A549 (cell line): Measurements from ENCODE around the gene PIGU. TPM values are rescaled to one million over a fixed set of nuclear protein-coding genes. Genes with fewer than 3 reads are reported as not detected.

Experiments
- ATAC-seq, 2 experiments: fragments of 200-7000 bp in 1 of 2; fragments of >200 bp in 1 of 2; cut with Nextera tagmentation in 1 of 2; cut with Tn5 transposase in 1 of 2; 3 replicates each; pipeline versions ENCODE4 v1.8.0 to v1.9.1; 2018 to 2020; ENCODE audit warnings: mild to moderate bottlenecking in 1 of 2, moderate library complexity in 1 of 2
- CTCF ChIA-PET: fragments of 300-600 bp; sonication (Branson Sonifier 250); formaldehyde crosslinking; extraction: SDS; loops from one replicate; lab custom pipeline; 2021; ENCODE audit warnings: antibody characterized with exemption, inconsistent platforms; lab: Yijun Ruan, JAX
- POLR2A ChIA-PET: fragments of 350-600 bp; formaldehyde crosslinking; extraction: SDS; loops from one replicate; lab custom pipeline; 2021; ENCODE audit warnings: antibody characterized with exemption, inconsistent platforms; lab: Yijun Ruan, JAX
- DNase-seq, 2 experiments: peaks; one replicate each; pipeline versions ENCODE4 v3.0.0 to v3.0.0-alpha.2; 2011 to 2016; ENCODE audit warnings: low read depth in 1 of 2, low spot score in 1 of 2
- FAIRE-seq: peaks from 2 replicates; lab custom pipeline; 2011; peaks lifted over from hg19 to GRCh38; lab: Jason Lieb, UNC
- H3K27ac ChIP-seq, 2 experiments: fragments of >200 bp; sonication (Bioruptor Twin); formaldehyde crosslinking; 3 replicates each; pipeline ENCODE4 v1.5.1; 2016 to 2017
- H3K4me1 ChIP-seq: fragments of >200 bp; sonication (Bioruptor Twin); formaldehyde crosslinking; 3 replicates; pipeline ENCODE4 v1.6.1; 2016
- H3K4me2 ChIP-seq: fragments of >200 bp; sonication (Bioruptor Twin); formaldehyde crosslinking; 3 replicates; pipeline ENCODE4 v1.6.1; 2016
- H3K4me3 ChIP-seq: fragments of >200 bp; sonication (Bioruptor Twin); formaldehyde crosslinking; 3 replicates; pipeline ENCODE4 v1.5.1; 2016
- H3K9me3 ChIP-seq: fragments of >200 bp; sonication (Bioruptor Twin); formaldehyde crosslinking; 3 replicates; pipeline ENCODE4 v1.6.1; 2016
- BCL3 ChIP-seq: fragments of >200 bp; sonication (Bioruptor Twin); formaldehyde crosslinking; IDR thresholded peaks from 3 replicates; pipeline ENCODE4 v1.6.1; 2016
- CBX2 ChIP-seq: fragments of 200-600 bp; sonication (generic); IDR thresholded peaks from 2 replicates; pipeline ENCODE4 v1.6.1; 2016; ENCODE audit warnings: low read depth, mild to moderate bottlenecking, borderline replicate concordance
- CHD2 ChIP-seq: fragments of 150-350 bp; IDR thresholded peaks from 2 replicates; pipeline ENCODE4 v1.6.1; 2014; ENCODE audit warnings: low read length; ENCODE audit not compliant: partially characterized antibody
- CHD4 ChIP-seq: fragments of 200-600 bp; sonication (generic); IDR thresholded peaks from 2 replicates; pipeline ENCODE4 v1.6.1; 2016; ENCODE audit warnings: antibody characterized with exemption, mild to moderate bottlenecking, borderline replicate concordance
- CTCF ChIP-seq: fragments of >200 bp; sonication (Bioruptor Twin); formaldehyde crosslinking; IDR thresholded peaks from 3 replicates; pipeline ENCODE4 v1.5.1; 2016
- EHF ChIP-seq: fragments of 250-450 bp; sonication (Bioruptor Pico); IDR thresholded peaks from 2 replicates; pipeline ENCODE4 v1.5.0; 2020; ENCODE audit warnings: mild to moderate bottlenecking
- ESRRA ChIP-seq: fragments of 150-350 bp; IDR thresholded peaks from 2 replicates; pipeline ENCODE4 v1.6.1; 2014; ENCODE audit warnings: mild to moderate bottlenecking, low read length, borderline replicate concordance
- FOSB ChIP-seq: fragments of 250-450 bp; sonication (Bioruptor Pico); IDR thresholded peaks from 2 replicates; pipeline ENCODE4 v1.5.0; 2020; ENCODE audit warnings: mild to moderate bottlenecking, moderate library complexity
- FOXS1 ChIP-seq: fragments of 250-450 bp; sonication (Bioruptor Pico); IDR thresholded peaks from 2 replicates; pipeline ENCODE4 v1.5.0; 2020; ENCODE audit warnings: mild to moderate bottlenecking, moderate library complexity
- HDAC2 ChIP-seq: fragments of 200-600 bp; sonication (generic); IDR thresholded peaks from 2 replicates; pipeline ENCODE4 v1.6.1; 2016
- HES2 ChIP-seq: fragments of >200 bp; sonication (Bioruptor Twin); formaldehyde crosslinking; IDR thresholded peaks from 2 replicates; pipeline ENCODE4 v1.6.1; 2016
- HEYL ChIP-seq: fragments of 250-450 bp; sonication (Bioruptor Pico); IDR thresholded peaks from 2 replicates; pipeline ENCODE4 v1.8.0; 2021; ENCODE audit warnings: mild to moderate bottlenecking, moderate library complexity
- HMGXB4 ChIP-seq: fragments of 250-450 bp; sonication (Bioruptor Pico); IDR thresholded peaks from 2 replicates; pipeline ENCODE4 v1.5.0; 2021; ENCODE audit warnings: mild to moderate bottlenecking, moderate library complexity, borderline replicate concordance
- HOXA7 ChIP-seq: fragments of 250-450 bp; sonication (Bioruptor Pico); IDR thresholded peaks from 2 replicates; pipeline ENCODE4 v1.5.0; 2020; ENCODE audit warnings: mild to moderate bottlenecking, moderate library complexity
- HOXB13 ChIP-seq: fragments of 250-450 bp; sonication (Bioruptor Pico); IDR thresholded peaks from 2 replicates; pipeline ENCODE4 v1.5.0; 2020; ENCODE audit warnings: low read depth, mild to moderate bottlenecking, moderate library complexity
- JUN ChIP-seq, 2 experiments: fragments of >200 bp; sonication (Bioruptor Twin); formaldehyde crosslinking; IDR thresholded peaks; 2 replicates in 1 of 2; 3 replicates in 1 of 2; pipeline ENCODE4 v1.6.1; 2016 to 2017
- JUNB ChIP-seq: fragments of >200 bp; sonication (Bioruptor Twin); formaldehyde crosslinking; IDR thresholded peaks from 2 replicates; pipeline ENCODE4 v1.6.1; 2016
- KDM1A ChIP-seq: fragments of 200-600 bp; sonication (generic); IDR thresholded peaks from 2 replicates; pipeline ENCODE4 v1.6.1; 2016; ENCODE audit warnings: low read depth, mild to moderate bottlenecking
- NFE2L2 ChIP-seq: fragments of 150-350 bp; conservative IDR thresholded peaks from 2 replicates; pipeline ENCODE4 v1.6.1; 2014; ENCODE audit warnings: low read length
- PBX3 ChIP-seq: IDR thresholded peaks from 2 replicates; pipeline ENCODE4 v1.6.1; 2012
- PHF8 ChIP-seq: fragments of 200-600 bp; sonication (generic); IDR thresholded peaks from 2 replicates; pipeline ENCODE4 v1.6.1; 2016; ENCODE audit warnings: low read depth, mild to moderate bottlenecking, antibody characterized with exemption, moderate library complexity, borderline replicate concordance
- POLR2A ChIP-seq: IDR thresholded peaks from 2 replicates; pipeline ENCODE4 v1.6.1; 2012; ENCODE audit warnings: mild to moderate bottlenecking, low read length
- POLR2AphosphoS2 ChIP-seq: conservative IDR thresholded peaks from 2 replicates; pipeline ENCODE4 v1.6.1; 2012; ENCODE audit warnings: low read length, improper control_type of control experiment, inconsistent platforms
- RCOR1 ChIP-seq: fragments of 150-350 bp; IDR thresholded peaks from 2 replicates; pipeline ENCODE4 v1.6.1; 2014; ENCODE audit warnings: antibody characterized with exemption, low read length, low read depth
- REST ChIP-seq: fragments of 200-600 bp; sonication (generic); IDR thresholded peaks from 2 replicates; pipeline ENCODE4 v1.6.1; 2016; ENCODE audit warnings: antibody characterized with exemption, mild to moderate bottlenecking, moderate library complexity
- RFX5 ChIP-seq: fragments of 450-650 bp; IDR thresholded peaks from 2 replicates; pipeline ENCODE4 v1.7.1; 2014; ENCODE audit warnings: antibody characterized with exemption, mild to moderate bottlenecking, moderate library complexity
- RNF2 ChIP-seq: fragments of 200-600 bp; sonication (generic); IDR thresholded peaks from 2 replicates; pipeline ENCODE4 v1.6.1; 2016; ENCODE audit warnings: low read depth, mild to moderate bottlenecking, antibody characterized with exemption, moderate library complexity, borderline replicate concordance
- SMC3 ChIP-seq: fragments of >200 bp; sonication (Bioruptor Twin); formaldehyde crosslinking; IDR thresholded peaks from 3 replicates; pipeline ENCODE4 v1.6.1; 2018; ENCODE audit warnings: inconsistent platforms
- SREBF2 ChIP-seq: fragments of 450-650 bp; IDR thresholded peaks from 2 replicates; pipeline ENCODE4 v1.6.1; 2014; ENCODE audit warnings: mild to moderate bottlenecking, moderate library complexity
- ZFP36 ChIP-seq: fragments of 450-650 bp; IDR thresholded peaks from 2 replicates; pipeline ENCODE4 v1.6.1; 2014; ENCODE audit warnings: borderline replicate concordance; ENCODE audit not compliant: partially characterized antibody
- WGBS: methylation state at CpG from one replicate; pipeline ENCODE4 v1.1.6; 2017; ENCODE audit errors: missing lambda C conversion rate; 5-methylcytosine and 5-hydroxymethylcytosine counted together
- polyA plus RNA-seq, 4 experiments: library from polyadenylated mRNA; depleted of rRNA in 3 of 4; stranded (reverse); fragments of >200 nt; fragmentation: RNase III in 1 of 4; extraction: RNeasy Plus Mini Kit Qiagen cat#74134 plus additional on column Dnase treatment in 1 of 4; gene quantifications; 2 replicates in 3 of 4; 3 replicates in 1 of 4; pipeline ENCODE4 v1.2.3, GENCODE V29; 2011 to 2017

Gene PIGU
- polyA plus RNA-seq, 2 of the 4 experiments (the other 2 are of a cell fraction): 27.8 to 103 TPM

- FAIRE-seq: no peak
- ChIA-PET POLR2A (interaction anchor here (0.5 to 2.2 kb wide), 13 partner anchors 9 to 440 kb away, joined by 3 to 12 read pairs (median 3); partner anchors contain the start of genes AHCY, ITCH and PIGU), CTCF (interaction anchor here (0.8 to 6.2 kb wide), 11 partner anchors 11 to 326 kb away, joined by 3 to 52 read pairs (median 4); partner anchors contain the start of gene MAP1LC3A)
- TF ChIP-seq PHF8 (peak; percentile 85), ZFP36 (no peak), RFX5 (no peak), PBX3 (peak; percentile 92), HEYL (no peak), JUNB (no peak), KDM1A (no peak), HOXA7 (CRISPR knock-in tag) (0 out of 2 replicates have a peak, but pooled peaks have one; percentile 65), SREBF2 (no peak), CHD4 (no peak), SMC3 (no peak), FOXS1 (CRISPR knock-in tag) (no peak), CTCF (no peak), HMGXB4 (CRISPR knock-in tag) (peak; percentile 12; the same call in 1 of the 2 replicates), FOSB (CRISPR knock-in tag) (no peak), ESRRA (no peak), HES2 (no peak), REST (no peak), CBX2 (no peak), JUN (IDR thresholded peaks at IDR 0.05) (peak; percentile 76 to 88; a peak in 3 of 5 replicates), POLR2AphosphoS2 (no peak), POLR2A (peak; percentile 74), EHF (CRISPR knock-in tag) (no peak), HDAC2 (no peak; the same call in 1 of the 2 replicates), NFE2L2 (no peak), CHD2 (no peak), HOXB13 (CRISPR knock-in tag) (no peak), BCL3 (peak; percentile 80), RNF2 (no peak), RCOR1 (no peak)
Measured at GRCh38 chr20:34516247-34517113, 160.4 kb downstream of the PIGU start, which contains the start of gene DYNLRB1. Gene DYNLRB1 (plus strand): TSS chr20:34516422. CDS start chr20:34516459, 37 bp downstream.

More at GRCh38 chr20:34516247-34517113, 160.4 kb downstream of the PIGU start, which contains the start of gene DYNLRB1:
- peaks cover 24% of the 10 kb centered on the region for H3K4me1 ChIP-seq
- H3K27ac ChIP-seq: peak within 1 kb of the TSS; percentile 95 to 96
- WGBS: 1% methylated on average over 23 of the region's 59 CpGs
- DNase-seq (peak; percentile 93 to 96), ATAC-seq (peak; percentile 93 to 96)
- H3K4me3 ChIP-seq: peak within 1 kb of the TSS; percentile 80
- H3K4me2 ChIP-seq: peak within 1 kb of the TSS; percentile 91
- H3K9me3 ChIP-seq: no peaks in the 10 kb centered on the region
